GM10248 (cell line): Measurements from ENCODE around the gene KCTD7.
"Not testable (repeated sequence)": the region's sequence is repeated elsewhere in the genome, so short reads cannot be mapped to it uniquely, and the experiment has no call there.

Source experiments
- CTCF ChIA-PET: fragments of 300-600 bp; sonication (Branson Sonifier 250); formaldehyde crosslinking; extraction: SDS; loops from one replicate; lab custom pipeline; 2021; ENCODE audit warnings: antibody characterized with exemption; lab: Yijun Ruan, JAX
- POLR2A ChIA-PET: fragments of 350-650 bp; sonication (Branson Sonifier 250); formaldehyde crosslinking; extraction: SDS; loops from one replicate; lab custom pipeline; 2020; ENCODE audit warnings: antibody characterized with exemption; lab: Yijun Ruan, JAX
- DNase-seq: peaks from one replicate; pipeline ENCODE4 v3.0.0; 2012; ENCODE audit errors: extremely low spot score
- TF ChIP-seq, protein P1 (sequence below): IDR thresholded peaks from 2 replicates; pipeline ENCODE4 v1.5.1; 2012; ENCODE audit warnings: mild to moderate bottlenecking, low read depth; ENCODE audit errors: extremely low read depth, missing control alignments, control extremely low read depth

The KCTD7 gene

GRCh38 chr7:66628361-66629221 lies at the start of gene KCTD7:
KCTD7 (plus strand) TSS chr7:66628881; CDS start chr7:66629065, 184 bp downstream.
- POLR2A ChIA-PET: interaction anchor here (0.5 to 2.5 kb wide), 11 partner anchors 14 to 1946 kb away, joined by 3 to 13 read pairs (median 4); no protein-coding TSS in a partner anchor
- TF ChIP-seq, protein P1, sequence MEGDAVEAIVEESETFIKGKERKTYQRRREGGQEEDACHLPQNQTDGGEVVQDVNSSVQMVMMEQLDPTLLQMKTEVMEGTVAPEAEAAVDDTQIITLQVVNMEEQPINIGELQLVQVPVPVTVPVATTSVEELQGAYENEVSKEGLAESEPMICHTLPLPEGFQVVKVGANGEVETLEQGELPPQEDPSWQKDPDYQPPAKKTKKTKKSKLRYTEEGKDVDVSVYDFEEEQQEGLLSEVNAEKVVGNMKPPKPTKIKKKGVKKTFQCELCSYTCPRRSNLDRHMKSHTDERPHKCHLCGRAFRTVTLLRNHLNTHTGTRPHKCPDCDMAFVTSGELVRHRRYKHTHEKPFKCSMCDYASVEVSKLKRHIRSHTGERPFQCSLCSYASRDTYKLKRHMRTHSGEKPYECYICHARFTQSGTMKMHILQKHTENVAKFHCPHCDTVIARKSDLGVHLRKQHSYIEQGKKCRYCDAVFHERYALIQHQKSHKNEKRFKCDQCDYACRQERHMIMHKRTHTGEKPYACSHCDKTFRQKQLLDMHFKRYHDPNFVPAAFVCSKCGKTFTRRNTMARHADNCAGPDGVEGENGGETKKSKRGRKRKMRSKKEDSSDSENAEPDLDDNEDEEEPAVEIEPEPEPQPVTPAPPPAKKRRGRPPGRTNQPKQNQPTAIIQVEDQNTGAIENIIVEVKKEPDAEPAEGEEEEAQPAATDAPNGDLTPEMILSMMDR: no peak
- DNase-seq: peak; percentile 98
- CTCF ChIA-PET: interaction anchor here (1.0 kb wide), 1 partner anchor 33 kb away, joined by 3 read pairs; no protein-coding TSS in a partner anchor

DNA sequence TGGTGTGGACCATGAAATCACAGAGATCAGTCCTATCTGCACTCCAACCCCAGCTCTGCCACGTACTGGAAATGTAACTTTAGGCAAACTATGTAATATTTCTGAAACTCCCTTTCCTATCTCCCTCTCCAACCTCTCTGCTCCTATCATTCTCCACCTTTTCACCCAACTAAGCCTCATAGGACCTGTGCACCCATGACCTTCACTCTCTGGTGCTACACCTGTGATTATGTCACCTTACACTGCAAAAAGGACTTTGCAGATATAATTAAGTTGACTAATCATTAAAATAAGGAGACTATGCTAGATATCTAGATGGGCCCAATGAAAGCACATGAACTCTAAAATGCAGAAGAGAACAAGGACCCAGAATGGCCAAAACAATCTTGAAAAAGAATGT lies 48.3 kb upstream of the KCTD7 start:
- CTCF ChIA-PET, DNase-seq, POLR2A ChIA-PET: not testable (repeated sequence)

DNA sequence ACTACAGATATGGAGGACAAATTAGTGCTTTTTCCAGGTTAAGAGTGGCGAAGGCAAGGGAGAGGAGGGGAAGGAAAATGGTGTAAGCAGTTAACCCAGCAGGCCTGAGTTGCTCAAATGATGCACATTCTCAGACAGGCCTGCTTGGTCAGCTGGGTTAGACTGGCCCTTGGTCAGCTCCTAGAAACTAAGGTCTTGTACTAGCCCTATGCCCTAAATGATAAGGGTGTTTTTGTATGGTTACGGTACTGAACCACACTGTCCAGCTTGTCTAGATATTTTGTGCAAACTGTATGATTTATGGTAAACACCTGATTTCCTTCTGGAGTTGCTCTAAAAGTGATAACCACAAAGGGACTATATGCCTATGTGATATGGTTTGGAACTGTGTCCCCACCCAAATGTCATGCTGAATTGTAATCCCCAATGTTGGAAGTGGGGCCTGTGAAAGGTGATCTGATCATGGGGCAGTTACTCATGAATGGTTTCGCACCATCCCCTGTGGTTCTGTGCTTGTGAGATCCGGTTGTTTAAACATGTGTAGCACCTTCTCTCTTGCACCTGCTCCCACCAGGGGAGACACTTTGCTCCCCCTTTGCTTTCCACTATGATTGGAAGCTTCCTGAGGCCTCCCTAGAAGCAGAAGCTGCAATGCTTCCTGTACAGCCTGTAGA lies 45.7 kb upstream of the KCTD7 start:
- CTCF ChIA-PET, DNase-seq, POLR2A ChIA-PET: not testable (repeated sequence)

- DNase-seq: no peak
- TF ChIP-seq, protein P1: no peak
- ChIA-PET POLR2A (no interaction called here), CTCF (no interaction called here)
Observed at GRCh38 chr7:66583490-66584110, 45.1 kb upstream of the KCTD7 start.

DNA sequence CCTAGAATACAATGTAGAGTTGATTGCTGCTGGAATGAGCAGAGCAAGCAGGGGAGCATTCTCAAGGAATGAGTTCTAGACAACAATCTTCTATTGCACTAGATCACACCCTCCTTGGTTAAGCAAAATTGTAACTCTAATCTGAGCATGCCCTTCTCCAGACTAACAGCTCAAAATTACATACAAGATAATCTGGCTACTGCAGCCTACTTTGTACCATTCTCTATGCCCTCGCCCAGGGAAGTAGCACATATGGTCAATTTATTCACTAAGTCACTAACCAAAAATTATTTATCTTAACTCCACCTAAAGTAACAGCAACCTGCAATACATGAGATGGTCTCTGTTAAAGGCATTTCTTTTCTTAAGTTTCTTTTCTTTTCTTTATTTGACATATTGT lies 42.5 kb upstream of the KCTD7 start:
- ChIA-PET POLR2A (no interaction called here), CTCF (no interaction called here)
- DNase-seq: no peak
- TF ChIP-seq, protein P1: no peak

- DNase-seq, CTCF ChIA-PET: not testable (repeated sequence)
- POLR2A ChIA-PET: interaction anchor here (0.7 kb wide), 1 partner anchor 10 kb away, joined by 3 read pairs; no protein-coding TSS in a partner anchor
Observed at GRCh38 chr7:66588226-66588625, 40.5 kb upstream of the KCTD7 start.

DNA sequence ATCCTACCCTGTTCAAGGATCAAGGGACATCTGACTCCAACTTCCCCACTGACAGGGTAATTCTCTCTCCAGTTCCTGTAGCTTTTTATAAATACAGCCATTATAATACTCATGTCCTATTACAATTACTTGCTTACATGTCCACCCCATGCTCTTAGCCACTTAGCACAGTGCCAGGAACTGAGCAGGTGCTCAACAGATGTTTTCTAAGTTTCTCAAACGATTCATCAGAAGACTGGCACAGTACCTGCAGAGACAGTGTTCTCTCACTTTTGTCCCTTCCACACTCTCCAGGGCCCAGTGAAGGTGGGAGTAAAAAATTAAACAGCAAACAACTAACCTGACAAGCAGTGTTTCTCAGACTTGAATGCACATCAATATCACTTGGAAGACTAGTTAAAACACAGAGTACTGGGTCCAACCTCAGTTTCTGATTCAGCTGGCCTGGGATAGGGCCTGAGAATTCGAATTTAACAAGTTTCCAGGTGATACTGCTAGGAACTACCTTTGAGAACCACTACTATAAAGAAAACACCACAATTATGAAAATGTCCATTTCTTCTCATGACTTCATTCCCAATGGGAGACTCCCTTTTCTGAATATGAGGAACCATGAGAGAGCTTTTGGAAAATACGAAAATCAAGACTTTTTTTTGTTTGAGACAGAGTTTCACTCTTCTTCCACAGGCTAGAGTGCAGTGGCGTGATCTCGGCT lies 39.7 kb upstream of the KCTD7 start:
- ChIA-PET POLR2A (interaction anchor here (0.6 kb wide), 1 partner anchor 362 kb away, joined by 3 read pairs; no protein-coding TSS in a partner anchor), CTCF (interaction anchor here (0.9 to 2.5 kb wide), 3 partner anchors 8 to 46 kb away, joined by 3 to 7 read pairs (median 4); no protein-coding TSS in a partner anchor)
- not testable (repeated sequence) for DNase-seq

GRCh38 chr7:66590302-66591057 lies 38.2 kb upstream of the KCTD7 start:
- CTCF ChIA-PET: interaction anchor here (1.2 to 2.5 kb wide), 3 partner anchors 33 to 305 kb away, joined by 3 to 7 read pairs (median 4); no protein-coding TSS in a partner anchor
- POLR2A ChIA-PET, DNase-seq: not testable (repeated sequence)

- DNase-seq, POLR2A ChIA-PET: not testable (repeated sequence)
- CTCF ChIA-PET: interaction anchor here (1.2 to 2.5 kb wide), 2 partner anchors 34 to 304 kb away, joined by 3 to 7 read pairs; no protein-coding TSS in a partner anchor
Observed at GRCh38 chr7:66591058-66591798, 37.5 kb upstream of the KCTD7 start.
